Measurements from ENCODE around the gene NNT. TPM values are rescaled to one million over a fixed set of nuclear protein-coding genes. Genes with fewer than 3 reads are reported as not detected.
"Not testable (repeated sequence)": the region's sequence is repeated elsewhere in the genome, so short reads cannot be mapped to it uniquely, and the experiment has no call there.

The NNT gene
- total RNA-seq, 2 experiments from 2014 or later: 79.3 to 79.4 TPM

DNA sequence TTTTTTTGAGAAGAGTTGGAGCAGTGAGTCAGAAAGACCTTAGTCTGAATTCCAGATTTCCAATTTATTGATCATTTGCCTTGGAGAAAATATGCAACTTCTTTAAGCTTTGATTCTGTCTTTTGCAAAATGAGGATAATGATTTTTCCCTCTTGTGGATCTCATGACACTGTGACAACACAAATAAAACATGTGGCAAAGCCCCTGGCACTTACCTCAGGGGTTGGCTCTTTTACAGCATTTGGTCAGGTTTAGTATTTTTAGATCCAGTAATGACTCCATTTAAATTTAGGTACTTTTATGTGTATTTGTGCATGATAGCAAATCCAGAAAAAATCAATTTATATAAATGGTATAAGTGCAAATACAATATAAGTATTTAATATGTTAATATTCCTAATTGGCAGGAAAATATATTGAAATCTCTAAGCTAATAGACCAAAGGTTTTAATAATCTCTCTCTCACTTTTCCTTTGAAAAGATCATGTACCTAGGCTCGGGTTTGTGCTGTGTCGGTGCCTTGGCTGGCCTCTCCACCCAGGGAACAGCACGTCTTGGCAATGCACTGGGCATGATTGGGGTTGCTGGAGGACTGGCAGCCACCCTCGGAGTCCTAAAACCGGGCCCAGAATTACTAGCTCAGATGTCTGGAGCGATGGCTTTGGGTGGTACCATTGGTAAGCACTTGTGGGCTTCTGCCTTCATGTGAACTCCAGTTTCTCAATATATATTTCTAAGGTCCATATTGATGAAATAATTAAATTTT is 49.7 kb downstream of the NNT start:
- POLR2A ChIA-PET: no interaction called here
- CTCF ChIA-PET: no interaction called here

DNA sequence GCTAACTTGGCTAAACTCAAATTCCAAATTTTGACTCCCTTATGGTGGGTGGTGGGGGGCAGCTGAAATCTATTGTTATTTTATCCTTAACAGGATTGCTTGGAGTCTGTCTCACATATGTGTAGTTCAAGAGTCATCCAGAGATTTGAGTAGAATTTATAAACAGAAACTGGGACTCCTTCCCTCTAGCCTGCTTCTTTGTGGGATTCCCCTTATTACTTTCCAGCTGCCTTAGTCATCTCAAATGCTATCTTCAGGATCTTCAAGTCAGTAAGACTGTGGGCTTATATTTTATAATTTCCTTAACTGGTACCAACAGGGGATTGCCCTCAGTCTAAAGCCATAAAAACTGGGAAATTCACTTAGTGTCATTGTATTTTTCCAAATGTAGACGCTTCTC is 55.5 kb downstream of the NNT start:
- POLR2A ChIA-PET: no interaction called here
- CTCF ChIA-PET: interaction anchor here (1.1 kb wide), 1 partner anchor 34 kb away, joined by 3 read pairs; no protein-coding TSS in a partner anchor

- ChIA-PET CTCF (interaction anchor here (1.1 kb wide), 1 partner anchor 34 kb away, joined by 3 read pairs; no protein-coding TSS in a partner anchor), POLR2A (interaction anchor here (0.6 kb wide), 1 partner anchor 979 kb away, joined by 4 read pairs; no protein-coding TSS in a partner anchor)
Measured at GRCh38 chr5:43659075-43659474, 56.1 kb downstream of the NNT start.

DNA sequence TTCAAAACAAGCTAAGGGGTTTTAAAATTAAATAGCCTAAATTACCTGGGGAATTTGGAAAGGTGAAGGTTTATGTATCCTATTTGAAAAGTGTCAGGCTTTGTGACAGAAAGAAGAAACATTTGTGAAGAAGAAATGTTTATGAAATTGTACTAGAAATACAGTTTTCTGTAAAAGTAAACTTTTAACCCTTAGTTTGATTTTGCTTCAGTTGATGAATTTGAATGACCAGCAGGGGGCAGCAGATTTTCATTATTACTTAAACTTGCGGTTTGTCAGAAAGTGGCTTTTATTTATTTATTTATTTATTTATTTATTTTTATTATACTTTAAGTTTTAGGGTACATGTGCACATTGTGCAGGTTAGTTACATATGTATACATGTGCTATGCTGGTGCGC is 58.1 kb downstream of the NNT start:
- POLR2A ChIA-PET: no interaction called here
- CTCF ChIA-PET: no interaction called here

DNA sequence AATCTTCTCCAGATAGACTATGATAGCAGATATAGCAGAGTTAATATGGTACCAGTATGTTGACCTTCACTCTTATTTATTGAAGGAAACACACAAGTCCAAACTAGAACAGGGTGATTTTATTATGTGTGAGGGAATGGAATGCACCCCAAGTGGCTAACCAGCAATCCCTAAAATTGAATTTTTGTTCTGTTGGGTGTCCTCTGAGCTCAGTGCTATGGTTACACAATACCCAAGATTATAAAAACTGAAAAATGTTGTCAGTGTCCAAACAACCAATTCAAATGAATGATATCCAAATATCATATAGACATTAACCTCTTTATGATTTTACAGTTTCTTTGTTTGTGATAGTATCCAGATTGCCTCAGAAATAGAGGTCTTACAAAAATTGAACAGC is 60.9 kb downstream of the NNT start:
- ChIA-PET POLR2A (no interaction called here), CTCF (no interaction called here)

- CTCF ChIA-PET: no interaction called here
- POLR2A ChIA-PET: no interaction called here
Measured at GRCh38 chr5:43664501-43665040, 61.6 kb downstream of the NNT start.

DNA sequence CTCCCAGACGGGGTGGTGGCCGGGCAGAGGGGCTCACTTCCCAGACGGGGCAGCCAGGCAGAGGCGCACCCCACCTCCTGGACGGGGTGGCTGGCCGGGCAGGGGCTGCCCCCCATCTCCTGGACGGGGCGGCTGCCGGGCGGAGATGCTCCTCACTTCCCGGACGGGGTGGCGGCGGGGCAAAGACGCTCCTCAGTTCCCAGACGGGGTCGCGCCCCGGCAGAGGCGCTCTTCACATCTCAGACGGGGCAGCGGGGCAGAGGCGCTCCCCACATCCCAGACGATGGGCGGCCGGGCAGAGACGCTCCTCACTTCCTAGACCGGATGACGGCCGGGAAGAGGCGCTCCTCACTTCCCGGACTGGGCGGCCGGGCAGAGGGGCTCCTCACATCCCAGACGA is 62.8 kb downstream of the NNT start:
- POLR2A ChIA-PET, CTCF ChIA-PET: not testable (repeated sequence)

GRCh38 chr5:43666728-43667127 is 63.7 kb downstream of the NNT start:
- CTCF ChIA-PET, POLR2A ChIA-PET: not testable (repeated sequence)

DNA sequence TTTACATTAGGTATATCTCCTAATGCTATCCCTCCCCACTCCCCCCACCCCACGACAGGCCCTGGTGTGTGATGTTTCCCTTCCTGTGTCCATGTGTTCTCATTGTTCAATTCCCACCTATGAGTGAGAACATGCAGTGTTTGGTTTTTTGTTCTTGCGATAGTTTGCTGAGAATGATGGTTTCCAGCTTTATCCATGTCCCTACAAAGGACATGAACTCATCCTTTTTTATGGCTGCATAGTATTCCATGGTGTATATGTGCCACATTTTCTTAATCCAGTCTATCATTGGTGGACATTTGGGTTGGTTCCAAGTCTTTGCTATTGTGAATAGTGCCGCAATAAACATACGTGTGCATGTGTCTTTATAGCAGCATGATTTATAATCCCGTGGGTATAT is 64.4 kb downstream of the NNT start:
- POLR2A ChIA-PET, CTCF ChIA-PET: not testable (repeated sequence)

DNA sequence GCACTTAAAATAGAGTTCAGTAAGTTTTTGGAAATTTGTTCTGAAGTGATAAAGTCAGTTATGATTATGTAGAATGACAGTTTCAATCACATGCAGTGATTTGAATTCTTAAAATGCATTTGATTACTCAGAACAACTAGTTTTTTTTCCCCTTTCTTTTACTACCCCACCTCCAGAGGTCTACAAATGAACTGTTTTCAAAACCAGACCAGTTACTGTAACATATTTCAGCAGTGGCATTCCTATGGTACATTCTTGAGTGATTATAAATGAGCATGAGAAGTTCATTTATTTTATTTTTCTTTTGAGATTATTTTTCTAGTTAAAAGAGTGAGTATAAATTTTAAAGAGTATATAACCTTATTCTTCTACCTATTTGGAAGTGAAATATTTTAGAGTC is 71.6 kb downstream of the NNT start:
- CTCF ChIA-PET: no interaction called here
- POLR2A ChIA-PET: interaction anchor here (0.5 kb wide), 1 partner anchor 74 kb away, joined by 5 read pairs; no protein-coding TSS in a partner anchor

DNA sequence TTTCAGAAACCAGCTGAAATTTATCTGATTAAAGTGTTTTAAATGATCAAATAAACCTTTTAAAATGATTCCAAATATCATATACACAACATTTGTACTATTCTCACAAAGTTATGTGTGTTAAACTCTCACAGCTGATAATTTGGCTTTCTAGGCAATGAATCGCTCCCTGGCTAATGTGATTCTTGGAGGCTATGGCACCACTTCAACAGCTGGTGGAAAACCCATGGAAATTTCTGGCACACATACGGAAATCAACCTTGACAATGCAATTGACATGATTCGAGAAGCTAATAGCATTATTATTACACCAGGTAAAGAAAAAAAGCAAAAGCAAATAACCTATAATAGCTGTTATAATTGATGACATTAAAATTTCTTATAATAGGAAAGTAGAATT is 72.4 kb downstream of the NNT start:
- POLR2A ChIA-PET: interaction anchor here (0.5 kb wide), 1 partner anchor 75 kb away, joined by 5 read pairs; no protein-coding TSS in a partner anchor
- CTCF ChIA-PET: no interaction called here

DNA sequence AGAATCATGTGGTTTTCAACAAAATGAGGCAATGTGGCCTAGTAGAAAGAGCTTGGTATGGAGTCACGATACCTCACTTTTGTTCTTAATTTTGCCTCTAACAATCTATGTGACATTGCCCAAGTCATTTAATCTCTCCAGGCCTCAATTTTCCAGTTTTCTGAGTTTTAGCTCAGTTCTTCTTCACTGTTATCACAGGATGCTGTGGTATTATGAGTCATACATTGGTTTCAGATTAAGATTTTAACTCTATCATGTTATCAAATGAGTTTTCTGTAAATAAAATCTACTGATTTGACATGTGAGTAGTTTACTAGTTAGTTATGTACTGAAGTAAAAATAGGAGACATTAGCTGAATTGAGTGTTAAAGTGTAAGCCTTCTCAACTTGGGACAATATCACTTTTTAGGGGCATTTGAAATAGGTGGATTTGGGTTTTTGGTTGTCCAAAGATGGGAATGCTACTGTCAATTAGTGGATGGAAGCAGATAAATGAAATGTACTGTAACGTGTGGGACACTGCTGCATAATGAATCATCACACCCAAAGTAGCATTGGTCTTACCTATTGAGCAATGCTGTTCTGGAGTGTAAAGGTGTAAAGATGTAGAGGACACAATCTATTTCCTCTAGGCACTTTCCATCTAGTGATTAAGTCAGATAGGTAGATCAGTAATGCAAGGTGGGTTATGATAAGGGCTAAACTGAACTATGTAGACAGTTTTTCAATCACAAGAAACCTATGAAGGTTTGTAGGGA is 73.3 kb downstream of the NNT start:
- ChIA-PET POLR2A (no interaction called here), CTCF (no interaction called here)

DNA sequence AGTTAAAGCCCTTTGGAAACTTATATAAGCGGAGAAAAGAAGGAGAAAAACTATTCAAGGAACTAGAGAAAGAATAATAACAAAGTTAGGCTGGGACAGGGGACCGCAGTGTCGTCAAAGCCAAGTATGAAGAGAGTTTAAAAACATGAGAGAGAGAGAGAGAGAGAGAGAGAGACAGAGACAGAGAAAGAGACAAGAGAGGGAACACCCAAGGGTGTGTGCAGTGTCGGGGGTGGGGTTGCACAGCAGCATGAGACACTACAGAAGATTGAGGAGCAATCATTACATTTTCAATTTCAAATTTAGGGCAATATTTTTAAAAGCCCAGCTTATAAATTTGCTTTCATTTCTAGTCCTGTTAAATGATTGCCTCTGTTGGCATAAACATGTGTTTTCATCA is 74.3 kb downstream of the NNT start:
- ChIA-PET CTCF (no interaction called here), POLR2A (no interaction called here)

GRCh38 chr5:43679214-43679613 is 76.2 kb downstream of the NNT start:
- CTCF ChIA-PET: no interaction called here
- POLR2A ChIA-PET: no interaction called here

DNA sequence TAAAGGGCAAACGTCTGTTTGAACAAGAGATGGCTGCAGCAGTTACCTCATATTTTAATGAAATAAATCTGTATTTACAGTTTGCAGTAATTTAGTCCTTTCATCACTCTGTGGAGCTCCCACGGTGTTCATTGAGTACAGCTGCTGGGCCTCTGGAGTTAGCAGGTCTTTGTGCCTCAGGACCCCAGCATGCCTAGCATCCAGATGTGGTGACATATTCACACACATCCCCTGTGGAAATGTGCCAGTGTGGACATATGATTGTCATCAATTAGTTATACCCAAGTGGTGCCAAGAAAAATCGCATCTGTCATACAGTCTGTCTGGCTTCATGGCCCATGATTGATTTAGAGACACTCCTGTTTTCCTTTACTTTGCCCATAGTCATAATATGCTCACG is 77.3 kb downstream of the NNT start:
- CTCF ChIA-PET: no interaction called here
- POLR2A ChIA-PET: no interaction called here

DNA sequence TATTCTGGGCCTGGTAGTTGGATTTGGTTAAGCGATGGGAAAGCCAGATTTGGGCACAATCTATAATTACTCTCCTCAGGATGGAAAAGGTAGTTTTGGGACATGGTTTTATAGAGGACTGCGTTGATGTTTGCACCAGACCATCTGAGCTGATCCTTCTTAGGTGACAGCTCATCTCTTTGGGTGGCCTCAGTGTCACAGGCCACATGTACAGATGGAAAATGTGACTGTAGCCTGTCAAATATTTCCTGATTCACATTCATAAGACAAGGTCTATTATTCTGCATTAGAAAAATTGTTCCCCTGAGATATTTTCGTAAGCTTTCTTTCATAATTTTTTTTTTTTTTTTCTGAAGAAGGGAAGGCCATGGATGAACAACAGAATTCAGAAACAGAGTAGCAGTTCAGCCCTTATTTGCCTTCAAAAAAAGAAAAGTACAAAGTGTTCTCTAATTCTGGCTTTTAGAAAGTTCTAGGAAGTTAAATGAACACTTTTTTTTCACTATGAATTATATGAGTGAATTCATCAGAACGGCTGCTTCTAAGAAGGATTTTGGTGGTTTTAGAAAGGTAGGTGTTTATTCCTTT is 81.0 kb downstream of the NNT start:
- ChIA-PET POLR2A (no interaction called here), CTCF (no interaction called here)

- ChIA-PET POLR2A (no interaction called here), CTCF (no interaction called here)
Measured at GRCh38 chr5:43685252-43685950, 82.4 kb downstream of the NNT start.

- ChIA-PET POLR2A (no interaction called here), CTCF (no interaction called here)
Measured at GRCh38 chr5:43687275-43687674, 84.3 kb downstream of the NNT start.

DNA sequence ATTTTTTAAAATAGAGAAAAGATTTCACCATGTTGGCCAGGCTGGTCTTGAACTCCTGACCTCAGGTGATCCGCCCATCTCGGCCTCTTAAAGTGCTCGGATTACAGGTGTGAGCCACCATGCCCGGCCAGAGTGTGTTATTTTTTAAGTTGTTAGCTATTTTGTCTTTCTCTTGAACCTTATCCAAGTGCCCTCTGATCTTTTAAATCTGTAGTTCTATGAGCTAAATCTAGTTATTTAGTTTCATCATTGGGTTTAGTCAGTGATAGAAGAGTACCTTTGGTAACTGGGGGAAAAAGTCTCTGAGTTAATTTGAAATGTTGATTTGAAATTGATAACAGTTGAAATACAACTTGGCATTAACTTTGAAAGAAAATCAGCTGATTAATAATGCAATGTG is 88.3 kb downstream of the NNT start:
- POLR2A ChIA-PET: no interaction called here
- CTCF ChIA-PET: no interaction called here

GRCh38 chr5:43691893-43692292 is 88.9 kb downstream of the NNT start:
- CTCF ChIA-PET: interaction anchor here (1.3 kb wide), 1 partner anchor 33 kb away, joined by 3 read pairs; no protein-coding TSS in a partner anchor
- POLR2A ChIA-PET: no interaction called here

All from activated CD8-positive, alpha-beta memory T cell treated with anti-CD3 and anti-CD28 coated beads for 36 hours (primary cell).